NCI-H748 (cell line): ENCODE measurements around the gene NOC4L.
"Not testable (repeated sequence)": the region's sequence is repeated elsewhere in the genome, so short reads cannot be mapped to it uniquely, and the experiment has no call there.

Source experiments
- DNase-seq: peaks from one replicate; lab custom pipeline; 2025; ENCODE audit not compliant: unreplicated experiment; lab: John Stamatoyannopoulos, UW

Gene NOC4L

GRCh38 chr12:132123970-132124765 lies 20.1 kb upstream of the NOC4L start:
- DNase-seq = no peak

- no peak for DNase-seq
Measured at GRCh38 chr12:132124766-132125425, 19.4 kb upstream of the NOC4L start.

- DNase-seq = no peak
Measured at GRCh38 chr12:132125736-132126135, 18.5 kb upstream of the NOC4L start.

GRCh38 chr12:132127041-132127440 lies 17.2 kb upstream of the NOC4L start:
- no peak for DNase-seq

GRCh38 chr12:132129007-132129406 lies 15.2 kb upstream of the NOC4L start:
- no peak for DNase-seq

- no peak for DNase-seq
Measured at GRCh38 chr12:132130690-132131089, 13.6 kb upstream of the NOC4L start.

GRCh38 chr12:132131229-132131628 lies 13.0 kb upstream of the NOC4L start:
- DNase-seq = no peak

GRCh38 chr12:132131952-132132351 lies 12.3 kb upstream of the NOC4L start:
- DNase-seq = no peak

- DNase-seq = no peak
Measured at GRCh38 chr12:132132609-132133430, 11.4 kb upstream of the NOC4L start.

- peak; percentile 88 for DNase-seq
Measured at GRCh38 chr12:132133952-132134652, 10.2 kb upstream of the NOC4L start.

- DNase-seq = not testable (repeated sequence)
Measured at GRCh38 chr12:132134653-132135183, 9.5 kb upstream of the NOC4L start.

- not testable (repeated sequence) for DNase-seq
Measured at GRCh38 chr12:132136226-132136625, 8.0 kb upstream of the NOC4L start.

GRCh38 chr12:132137483-132138125 lies 6.7 kb upstream of the NOC4L start:
- DNase-seq = no peak

GRCh38 chr12:132138941-132139871 lies 5.1 kb upstream of the NOC4L start:
- DNase-seq = no peak

GRCh38 chr12:132139912-132140311 lies 4.3 kb upstream of the NOC4L start:
- DNase-seq = no peak

GRCh38 chr12:132140501-132140900 lies 3.8 kb upstream of the NOC4L start:
- no peak for DNase-seq

- no peak for DNase-seq
Measured at GRCh38 chr12:132140918-132141841, 3.1 kb upstream of the NOC4L start.
